Uterus (tissue), 4 donors: ENCODE measurements around the gene PIEZO2. TPM values are rescaled to one million over a fixed set of nuclear protein-coding genes. Genes with fewer than 3 reads are reported as not detected.

Experiments
- DNase-seq, 2 donors: peaks; one replicate each; pipeline ENCODE4 v3.0.0-alpha.2; 2019 to 2020
- H3K27ac ChIP-seq, 2 donors: fragments of 200-600 bp; sonication (generic); 1 replicate in 1 of 2; 2 replicates in 1 of 2; pipeline ENCODE4 v1.5.1; 2016 to 2018
- H3K27me3 ChIP-seq, 2 donors: fragments of 200-600 bp; sonication (generic); one replicate each; pipeline ENCODE4 v1.5.1; 2018 to 2019; ENCODE audit warnings: control low read depth in 1 of 2
- H3K36me3 ChIP-seq, 2 donors: fragments of 200-600 bp; sonication (generic); one replicate each; pipeline ENCODE4 v1.5.1; 2019; ENCODE audit warnings: control low read depth in 1 of 2
- H3K4me1 ChIP-seq, 2 donors: fragments of 200-600 bp; sonication (generic); one replicate each; pipeline ENCODE4 v1.5.1; 2018 to 2019; ENCODE audit warnings: control low read depth in 1 of 2
- H3K4me3 ChIP-seq, 2 donors: fragments of 200-600 bp; sonication (generic); 1 replicate in 1 of 2; 2 replicates in 1 of 2; pipeline ENCODE4 v1.5.1; 2018 to 2019; ENCODE audit warnings: mild to moderate bottlenecking in 1 of 2
- H3K9me3 ChIP-seq, 2 donors: fragments of 200-600 bp; sonication (generic); one replicate each; pipeline ENCODE4 v1.5.1; 2019; ENCODE audit warnings: control low read depth in 1 of 2
- CTCF ChIP-seq, 4 experiments: fragments of 200-600 bp in 2 of 4; fragments of 450-650 bp in 2 of 4; sonication (generic) in 2 of 4; IDR thresholded peaks; one replicate each; pipeline ENCODE4 v1.5.1; 2016 to 2019; ENCODE audit warnings: antibody characterized with exemption in 4 of 4, mild to moderate bottlenecking in 2 of 4, moderate library complexity in 1 of 4
- POLR2A ChIP-seq, 2 donors: fragments of 450-650 bp; IDR thresholded peaks; one replicate each; pipeline ENCODE4 v1.6.1; 2016; ENCODE audit warnings: antibody characterized with exemption in 2 of 2, mild to moderate bottlenecking in 1 of 2, moderate library complexity in 1 of 2
- intact Hi-C: fragments of 100-400 bp; cut with DNase I; formaldehyde crosslinking; loops from one replicate; pipeline ENCODE4 v1.15.1; 2023; ENCODE audit warnings: low total_unique reads
- total RNA-seq, 4 donors: library from RNA; depleted of rRNA in 3 of 4; stranded (reverse); fragments of >200 nt in 3 of 4; gene quantifications; one replicate each; pipeline versions ENCODE4 v1.1.0 to v1.2.4, GENCODE V29; 2014 to 2023
- donor health status: DM: yes; HTN: yes; CAD: no.

Gene PIEZO2
- total RNA-seq, 4 donors from 2014 or later, result 1.8 to 42.8 (median 5.6) TPM

GRCh38 chr18:10705786-10706185 lies 443.6 kb downstream of the PIEZO2 start:
- no peak for DNase-seq
- no peaks in the 10 kb centered on the region for H3K4me1 ChIP-seq
- no peak overlapping the region for H3K4me3 ChIP-seq
- intact Hi-C loops, result no loop called here
- no peaks in the 10 kb centered on the region for H3K9me3 ChIP-seq
- TF ChIP-seq POLR2A (IDR thresholded peaks at IDR 0.05) (no peak), CTCF (IDR thresholded peaks at IDR 0.05) (no peak)
- no peak overlapping the region for H3K27ac ChIP-seq
- no peaks in the 10 kb centered on the region for H3K36me3 ChIP-seq
- no peaks in the 10 kb centered on the region for H3K27me3 ChIP-seq

- Histone ChIP-seq H3K27ac (no peak overlapping the region), H3K27me3 (no peaks in the 10 kb centered on the region), H3K4me3 (no peak overlapping the region), H3K4me1 (no peaks in the 10 kb centered on the region), H3K36me3 (no peaks in the 10 kb centered on the region), H3K9me3 (no peaks in the 10 kb centered on the region)
- intact Hi-C loops, result no loop called here
- TF ChIP-seq POLR2A (IDR thresholded peaks at IDR 0.05), result no peak
- no peak for TF ChIP-seq CTCF (IDR thresholded peaks at IDR 0.05)
- DNase-seq, result no peak
These were observed 444.1 kb downstream of the PIEZO2 start for GRCh38 chr18:10705291-10705690.

GRCh38 chr18:10702206-10702605 lies 447.2 kb downstream of the PIEZO2 start:
- intact Hi-C loops, result no loop called here
- Histone ChIP-seq H3K9me3 (no peaks in the 10 kb centered on the region), H3K4me1 (no peaks in the 10 kb centered on the region), H3K36me3 (no peaks in the 10 kb centered on the region), H3K4me3 (no peak overlapping the region), H3K27me3 (no peaks in the 10 kb centered on the region), H3K27ac (no peak overlapping the region)
- TF ChIP-seq POLR2A (IDR thresholded peaks at IDR 0.05) (no peak), CTCF (IDR thresholded peaks at IDR 0.05) (no peak)
- no peak for DNase-seq

- Histone ChIP-seq H3K27ac (no peak overlapping the region), H3K4me1 (no peaks in the 10 kb centered on the region), H3K27me3 (no peaks in the 10 kb centered on the region), H3K9me3 (no peaks in the 10 kb centered on the region), H3K36me3 (no peaks in the 10 kb centered on the region), H3K4me3 (no peak overlapping the region)
- no peak for TF ChIP-seq POLR2A (IDR thresholded peaks at IDR 0.05)
- TF ChIP-seq CTCF (IDR thresholded peaks at IDR 0.05), result no peak
- DNase-seq, result no peak
- intact Hi-C loops, result no loop called here
These were observed 459.0 kb downstream of the PIEZO2 start for GRCh38 chr18:10690366-10690765.

GRCh38 chr18:10690035-10690329 lies 459.4 kb downstream of the PIEZO2 start:
- TF ChIP-seq CTCF (IDR thresholded peaks at IDR 0.05) (no peak), POLR2A (IDR thresholded peaks at IDR 0.05) (no peak)
- no peak for DNase-seq
- intact Hi-C loops, result no loop called here
- Histone ChIP-seq H3K27ac (no peak overlapping the region), H3K27me3 (no peaks in the 10 kb centered on the region), H3K4me3 (no peak overlapping the region), H3K9me3 (no peaks in the 10 kb centered on the region), H3K36me3 (no peaks in the 10 kb centered on the region), H3K4me1 (no peaks in the 10 kb centered on the region)
